Lower lobe of right lung (tissue), 2 donors: ENCODE results near the gene SPARCL1. TPM values are rescaled to one million over a fixed set of nuclear protein-coding genes. Genes with fewer than 3 reads are reported as not detected.

Experiments used
- ATAC-seq, 2 donors: fragments of 200-7000 bp; cut with Tn5 transposase; one replicate each; pipeline ENCODE4 v1.9.1; 2020 to 2022; ENCODE audit warnings: mild to moderate bottlenecking in 2 of 2, moderate library complexity in 2 of 2
- DNase-seq: peaks from one replicate; pipeline ENCODE4 v3.0.0-alpha.2; 2020
- H3K27ac ChIP-seq: fragments of 200-600 bp; one replicate; pipeline ENCODE4 v1.8.0; 2022
- H3K27me3 ChIP-seq: fragments of 200-600 bp; one replicate; pipeline ENCODE4 v1.8.0; 2022; ENCODE audit warnings: low read depth
- H3K36me3 ChIP-seq: fragments of 200-600 bp; one replicate; pipeline ENCODE4 v1.8.0; 2022; ENCODE audit warnings: mild to moderate bottlenecking
- H3K4me1 ChIP-seq: fragments of 200-600 bp; one replicate; pipeline ENCODE4 v1.8.0; 2022
- H3K4me3 ChIP-seq: fragments of 200-600 bp; one replicate; pipeline ENCODE4 v1.8.0; 2022; ENCODE audit warnings: mild to moderate bottlenecking
- H3K9me3 ChIP-seq: fragments of 200-600 bp; one replicate; pipeline ENCODE4 v1.8.0; 2022
- intact Hi-C: fragments of 100-400 bp; cut with DNase I; formaldehyde crosslinking; loops from one replicate; pipeline ENCODE4 v1.11.0; 2022
- total RNA-seq: library from RNA; stranded (reverse); fragmentation: NEBNext Ultra II Directional; extraction: Animal tissue kit (Norgen Biotek cat#: 25700); gene quantifications from one replicate; pipeline ENCODE4 v1.2.1, GENCODE V29; 2021
- TF ChIP-seq, protein P1 (sequence below): fragments of 200-600 bp; IDR thresholded peaks from one replicate; pipeline ENCODE4 v1.8.0; 2022; ENCODE audit warnings: antibody characterized with exemption, mild to moderate bottlenecking
- donor health status: DM: no; HTN: yes; CAD: no; lungs with severe emphysema.

Gene SPARCL1
- total RNA-seq, 1 donor from 2014 or later: 299 TPM

GRCh38 chr4:87541521-87541920 is 12.3 kb upstream of the SPARCL1 start:
- no peaks in the 10 kb centered on the region for H3K9me3 ChIP-seq
- ATAC-seq: no peak
- H3K27ac ChIP-seq: no peak overlapping the region
- no peaks in the 10 kb centered on the region for H3K4me1 ChIP-seq
- no peaks in the 10 kb centered on the region for H3K27me3 ChIP-seq
- no peak for DNase-seq
- TF ChIP-seq, protein P1, sequence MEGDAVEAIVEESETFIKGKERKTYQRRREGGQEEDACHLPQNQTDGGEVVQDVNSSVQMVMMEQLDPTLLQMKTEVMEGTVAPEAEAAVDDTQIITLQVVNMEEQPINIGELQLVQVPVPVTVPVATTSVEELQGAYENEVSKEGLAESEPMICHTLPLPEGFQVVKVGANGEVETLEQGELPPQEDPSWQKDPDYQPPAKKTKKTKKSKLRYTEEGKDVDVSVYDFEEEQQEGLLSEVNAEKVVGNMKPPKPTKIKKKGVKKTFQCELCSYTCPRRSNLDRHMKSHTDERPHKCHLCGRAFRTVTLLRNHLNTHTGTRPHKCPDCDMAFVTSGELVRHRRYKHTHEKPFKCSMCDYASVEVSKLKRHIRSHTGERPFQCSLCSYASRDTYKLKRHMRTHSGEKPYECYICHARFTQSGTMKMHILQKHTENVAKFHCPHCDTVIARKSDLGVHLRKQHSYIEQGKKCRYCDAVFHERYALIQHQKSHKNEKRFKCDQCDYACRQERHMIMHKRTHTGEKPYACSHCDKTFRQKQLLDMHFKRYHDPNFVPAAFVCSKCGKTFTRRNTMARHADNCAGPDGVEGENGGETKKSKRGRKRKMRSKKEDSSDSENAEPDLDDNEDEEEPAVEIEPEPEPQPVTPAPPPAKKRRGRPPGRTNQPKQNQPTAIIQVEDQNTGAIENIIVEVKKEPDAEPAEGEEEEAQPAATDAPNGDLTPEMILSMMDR: no peak
- no peaks in the 10 kb centered on the region for H3K36me3 ChIP-seq
- H3K4me3 ChIP-seq: no peak overlapping the region
- intact Hi-C loops: no loop called here

DNA sequence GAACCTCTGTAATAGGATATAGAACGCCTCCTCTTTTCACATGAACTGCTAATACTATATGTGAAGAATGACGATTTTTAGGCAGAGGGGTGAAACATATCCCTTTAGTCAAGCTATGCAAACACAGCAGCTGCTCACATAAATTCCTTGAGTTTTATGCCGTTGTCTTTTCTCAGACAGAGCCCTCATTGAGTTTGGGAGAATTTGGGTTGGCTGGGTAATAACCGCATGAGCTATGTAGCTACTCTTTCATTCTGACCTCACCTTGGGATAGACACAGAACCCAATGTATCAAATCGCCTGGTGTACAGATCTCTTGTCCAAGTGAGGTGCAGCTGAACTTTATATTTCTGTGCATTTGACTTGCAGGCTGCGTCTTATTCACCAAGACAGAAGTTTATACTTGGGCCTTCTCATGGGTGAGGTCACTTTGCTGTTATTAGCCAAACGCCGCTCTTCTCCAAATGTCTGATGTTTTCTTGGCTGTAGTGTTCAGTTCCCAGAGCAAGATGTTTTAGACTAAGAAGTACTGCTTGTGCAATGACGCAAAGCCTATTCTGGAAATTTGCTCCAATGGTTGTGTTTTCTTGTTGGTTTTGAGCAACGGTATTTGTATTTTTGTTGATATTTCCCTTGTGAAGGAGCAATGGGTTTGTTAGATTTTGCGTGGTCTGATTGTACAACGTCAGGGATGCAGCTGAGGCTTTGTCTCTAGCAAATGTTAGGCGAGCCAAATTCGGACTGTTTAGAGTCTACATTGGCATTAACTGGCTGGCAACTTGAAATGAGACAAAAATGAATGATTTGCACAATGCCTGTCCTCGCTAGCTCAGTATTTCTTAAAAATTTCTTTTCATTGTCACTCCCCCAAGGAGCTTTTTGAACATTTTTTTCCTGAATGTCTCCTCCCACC is 11.2 kb upstream of the SPARCL1 start:
- Histone ChIP-seq H3K36me3 (no peaks in the 10 kb centered on the region), H3K27ac (peak overlapping the region; percentile 41), H3K4me1 (no peaks in the 10 kb centered on the region), H3K27me3 (no peaks in the 10 kb centered on the region), H3K4me3 (no peak overlapping the region), H3K9me3 (no peaks in the 10 kb centered on the region)
- TF ChIP-seq, protein P1: no peak
- ATAC-seq (peak; percentile 43 to 68), DNase-seq (no peak)
- intact Hi-C loops: no loop called here

- ATAC-seq: no peak
These were observed 3.7 kb upstream of the SPARCL1 start for GRCh38 chr4:87532907-87533306.

GRCh38 chr4:87532109-87532508 is 2.9 kb upstream of the SPARCL1 start:
- no peaks in the 10 kb centered on the region for H3K9me3 ChIP-seq
- DNase-seq (no peak), ATAC-seq (no peak)
- H3K4me1 ChIP-seq: peaks cover 17% of the 10 kb centered on the region
- intact Hi-C loops: no loop called here
- H3K4me3 ChIP-seq: no peak overlapping the region
- H3K27ac ChIP-seq: peak overlapping the region; percentile 75
- TF ChIP-seq, protein P1: no peak
- no peaks in the 10 kb centered on the region for H3K27me3 ChIP-seq
- no peaks in the 10 kb centered on the region for H3K36me3 ChIP-seq

More at GRCh38 chr4:87532907-87533306, 3.7 kb upstream of the SPARCL1 start:
- H3K27ac ChIP-seq: no peak overlapping the region
- no peaks in the 10 kb centered on the region for H3K27me3 ChIP-seq
- intact Hi-C loops: no loop called here
- TF ChIP-seq, protein P1: no peak
- no peaks in the 10 kb centered on the region for H3K9me3 ChIP-seq
- no peaks in the 10 kb centered on the region for H3K36me3 ChIP-seq
- H3K4me1 ChIP-seq: peaks cover 17% of the 10 kb centered on the region
- no peak overlapping the region for H3K4me3 ChIP-seq
- DNase-seq: no peak

GRCh38 chr4:87531621-87532020 is 2.4 kb upstream of the SPARCL1 start:
- TF ChIP-seq, protein P1: no peak
- Histone ChIP-seq H3K36me3 (no peaks in the 10 kb centered on the region), H3K4me1 (peaks cover 17% of the 10 kb centered on the region), H3K9me3 (no peaks in the 10 kb centered on the region), H3K27ac (peak overlapping the region; percentile 75), H3K27me3 (no peaks in the 10 kb centered on the region), H3K4me3 (no peak overlapping the region)
- intact Hi-C loops: no loop called here
- DNase-seq (no peak), ATAC-seq (no peak)
